ENCODE results near the gene STRIT1.

Gene STRIT1

DNA sequence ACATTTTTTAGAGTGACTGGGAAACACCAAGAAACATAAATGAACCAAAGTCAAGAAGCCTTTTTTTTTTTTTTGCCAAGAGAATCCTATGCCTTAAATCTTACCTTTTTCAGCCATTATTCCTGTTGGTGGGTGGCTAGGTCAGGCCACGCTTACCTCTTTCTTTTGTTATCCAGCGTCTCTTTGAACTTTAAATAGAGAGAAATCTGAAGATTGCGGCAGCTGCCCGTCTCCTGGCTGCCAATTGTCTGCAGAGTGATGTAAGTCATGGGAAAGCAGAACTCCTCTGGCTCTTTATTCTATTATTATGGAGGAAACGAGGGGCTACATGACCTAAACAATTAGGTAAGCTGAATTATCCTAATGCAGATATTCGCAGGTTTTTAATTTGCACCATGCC is at the start of gene STRIT1:
STRIT1 (minus strand) TSS at position 168 of the 400 bp plus-strand sequence.
- DNase-seq: no peak

DNA sequence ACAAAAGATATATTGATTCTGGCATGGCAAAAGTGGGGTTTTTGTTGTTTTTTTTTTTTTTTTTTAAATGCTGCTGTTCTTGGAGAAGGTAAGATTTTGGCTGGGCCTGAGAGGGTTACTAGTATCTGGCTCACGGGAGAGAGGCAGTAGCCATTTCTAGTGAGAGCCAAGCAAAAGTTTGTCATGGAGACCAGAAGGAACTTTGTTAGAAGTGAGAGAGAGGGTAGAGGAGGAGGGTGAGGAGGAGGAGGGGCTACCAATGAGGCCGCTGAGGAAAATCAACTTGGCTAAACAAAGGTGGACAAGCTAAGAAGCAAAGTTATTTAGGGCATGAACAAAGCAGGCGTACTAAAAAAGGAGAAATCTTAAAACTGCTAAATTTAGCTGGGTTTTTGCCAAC is 48.9 kb upstream of the STRIT1 start:
- no peak for DNase-seq

DNA sequence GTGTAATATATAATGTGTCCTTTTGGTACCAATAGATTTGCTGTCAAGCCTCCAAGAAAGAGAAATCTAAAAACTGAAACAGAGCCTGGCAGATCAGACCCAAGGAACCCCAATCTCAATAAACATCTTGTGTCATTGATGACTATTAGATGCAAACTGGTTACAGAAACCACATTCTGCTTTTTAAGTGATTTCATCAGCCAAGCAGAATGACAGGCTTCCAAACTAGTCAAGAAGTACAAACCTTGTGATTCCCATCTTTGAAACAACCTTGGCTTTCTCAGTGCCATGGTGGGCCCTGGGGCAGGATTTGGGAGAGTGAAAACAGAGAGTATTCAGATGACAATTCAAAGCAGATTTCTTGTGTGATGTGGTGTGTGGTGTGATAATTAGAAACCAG is 45.6 kb upstream of the STRIT1 start:
- no peak for DNase-seq

DNA sequence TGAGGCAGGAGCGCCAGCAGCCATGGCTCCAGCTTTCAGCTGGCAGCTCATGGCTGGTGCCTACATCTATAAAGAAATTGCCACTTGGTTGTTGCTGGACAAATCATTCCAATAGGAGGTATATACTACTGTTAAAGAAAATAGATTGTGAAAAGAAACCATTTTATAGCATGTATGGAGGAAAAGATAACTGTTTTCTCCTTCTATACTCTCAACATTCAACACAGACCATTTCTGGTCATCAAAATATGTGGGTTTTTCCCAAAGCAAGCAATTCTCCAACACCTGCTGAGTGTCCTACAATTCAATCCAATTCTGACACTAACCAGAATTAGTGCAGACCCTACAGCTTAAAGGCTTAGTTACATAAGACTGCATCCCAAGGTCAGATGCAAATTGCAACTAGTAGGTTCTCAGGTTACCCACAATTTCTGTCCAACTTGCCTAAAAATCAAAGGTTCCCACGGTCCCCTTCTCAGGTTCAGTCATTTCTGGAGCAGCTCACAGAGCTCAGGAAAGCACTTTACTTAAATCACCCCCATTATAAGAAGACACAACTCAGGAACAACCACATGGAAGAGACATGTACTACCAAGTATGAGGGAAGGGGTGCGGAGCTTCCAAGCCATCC is 42.4 kb upstream of the STRIT1 start:
- DNase-seq: no peak

DNA sequence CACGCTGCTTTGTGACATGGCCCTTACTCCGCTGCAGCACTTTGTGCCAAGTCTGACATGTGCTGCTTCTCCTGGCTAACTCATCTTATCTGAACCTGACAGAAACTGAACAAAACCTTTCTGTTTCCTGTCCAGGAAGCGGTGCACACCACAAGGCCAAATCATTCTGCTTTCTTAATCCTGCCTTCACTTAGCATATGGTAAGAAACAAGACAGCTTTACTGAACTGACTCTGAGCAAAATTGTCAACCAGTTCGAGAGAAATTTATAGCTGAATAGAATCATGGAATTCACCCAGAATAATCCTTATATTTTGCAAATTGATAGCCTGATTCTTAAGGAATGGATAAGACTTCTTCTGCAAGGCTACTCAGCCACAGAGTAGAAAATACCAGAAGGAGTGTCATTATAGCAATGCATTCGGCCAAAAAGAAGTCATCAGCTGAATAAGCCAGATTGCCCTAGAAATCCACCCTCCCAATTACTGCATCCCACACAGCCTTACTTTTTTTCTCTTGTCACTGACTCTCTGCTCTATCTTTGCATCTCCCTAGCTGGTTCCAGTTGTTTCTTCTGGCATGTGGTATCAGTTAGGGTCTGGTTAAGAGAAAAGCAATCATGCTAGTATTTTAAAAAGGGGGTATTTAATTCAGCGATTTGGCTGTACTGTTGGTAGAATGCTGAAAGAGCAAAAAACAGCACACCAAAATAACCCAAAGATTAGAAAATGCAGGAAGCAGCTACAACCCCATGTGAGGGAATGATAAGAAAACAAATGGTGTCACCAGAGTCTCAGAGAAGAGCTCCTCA is 41.6 kb upstream of the STRIT1 start:
- no peak for DNase-seq

DNA sequence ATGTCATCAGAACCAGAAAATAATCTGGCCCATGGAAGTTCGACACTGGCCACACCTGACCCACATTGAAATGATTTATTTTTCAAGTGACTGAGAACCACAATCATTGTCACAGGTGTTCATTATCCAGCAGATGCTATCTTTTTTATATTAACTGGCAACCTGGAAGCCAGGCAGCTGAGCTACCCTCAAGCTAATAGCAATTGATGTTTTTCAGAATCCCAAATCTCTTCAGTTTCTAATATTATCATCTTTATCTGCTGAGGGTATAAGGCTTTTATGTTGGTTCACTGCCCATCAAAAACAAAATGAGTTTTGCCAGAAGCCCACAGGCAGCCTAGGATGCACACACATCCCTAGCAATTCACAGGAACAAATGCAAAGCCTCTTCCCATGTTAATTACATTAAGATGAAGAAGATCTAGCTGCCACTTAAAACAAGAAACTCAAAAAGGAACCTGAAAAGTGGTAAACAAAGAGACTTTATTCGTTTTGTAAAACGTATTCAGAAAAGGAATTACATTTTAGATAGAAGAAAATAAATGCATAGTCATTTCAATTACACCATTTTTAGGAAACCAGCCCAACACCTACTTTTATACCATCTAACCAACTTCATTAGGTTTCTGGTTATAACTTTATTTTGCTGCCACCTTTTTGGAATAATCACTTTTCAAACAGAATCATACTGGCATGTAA is 40.9 kb upstream of the STRIT1 start:
- no peak for DNase-seq

DNA sequence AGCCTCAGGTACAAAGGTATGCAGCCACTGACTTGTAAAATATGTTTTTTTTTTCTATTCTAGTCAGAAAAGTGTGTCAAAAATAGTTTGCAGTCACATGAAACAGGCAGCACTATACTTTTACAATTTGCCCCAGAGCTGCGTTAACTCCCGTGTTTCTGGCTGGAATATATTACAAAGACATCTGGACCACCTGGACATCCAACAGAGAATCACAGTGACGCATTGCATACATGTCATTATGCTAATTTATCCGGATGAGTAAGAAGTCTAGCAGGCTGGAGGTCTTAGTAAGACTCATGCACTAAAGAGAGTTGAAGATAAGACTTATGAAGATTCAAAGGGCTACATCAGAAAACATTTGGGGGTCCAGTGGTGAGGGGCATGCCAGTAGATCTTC is 39.2 kb upstream of the STRIT1 start:
- no peak for DNase-seq

DNA sequence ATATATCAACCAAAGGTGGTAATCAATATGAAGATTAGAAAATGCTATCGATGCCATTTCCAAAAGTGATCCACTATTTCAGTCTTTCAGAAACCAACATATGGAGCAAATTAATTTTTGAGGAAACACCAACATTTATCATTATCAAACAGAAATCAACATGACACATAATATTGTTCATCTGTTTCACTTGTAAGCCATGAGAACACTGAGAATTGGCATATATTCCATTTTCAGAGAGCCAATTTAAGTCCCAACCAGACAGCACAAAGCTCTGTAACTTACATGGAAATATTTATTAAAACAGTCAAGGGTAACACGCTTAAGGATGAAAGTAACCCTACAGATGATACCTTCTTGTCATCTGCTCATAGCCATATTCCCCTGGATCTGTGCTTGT is 37.6 kb upstream of the STRIT1 start:
- DNase-seq: no peak

DNA sequence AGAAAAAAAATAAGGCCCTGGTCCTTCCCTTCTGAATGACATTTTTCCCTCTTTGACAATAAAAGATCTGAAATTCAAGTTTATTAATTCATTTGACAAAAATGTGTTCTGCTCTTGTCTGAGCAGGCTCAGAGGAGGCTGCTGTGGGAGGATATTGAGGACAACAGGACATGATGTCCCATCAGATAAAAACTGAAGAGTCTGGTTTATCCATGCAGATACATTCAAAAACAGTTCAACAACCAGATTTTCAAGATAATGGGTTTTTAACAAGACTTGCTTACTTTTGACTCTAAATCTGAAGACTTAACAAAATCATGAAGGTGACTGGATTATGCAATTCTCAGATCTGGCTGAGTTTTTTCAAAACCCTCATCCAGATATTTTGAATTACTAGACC is 36.9 kb upstream of the STRIT1 start:
- no peak for DNase-seq

DNA sequence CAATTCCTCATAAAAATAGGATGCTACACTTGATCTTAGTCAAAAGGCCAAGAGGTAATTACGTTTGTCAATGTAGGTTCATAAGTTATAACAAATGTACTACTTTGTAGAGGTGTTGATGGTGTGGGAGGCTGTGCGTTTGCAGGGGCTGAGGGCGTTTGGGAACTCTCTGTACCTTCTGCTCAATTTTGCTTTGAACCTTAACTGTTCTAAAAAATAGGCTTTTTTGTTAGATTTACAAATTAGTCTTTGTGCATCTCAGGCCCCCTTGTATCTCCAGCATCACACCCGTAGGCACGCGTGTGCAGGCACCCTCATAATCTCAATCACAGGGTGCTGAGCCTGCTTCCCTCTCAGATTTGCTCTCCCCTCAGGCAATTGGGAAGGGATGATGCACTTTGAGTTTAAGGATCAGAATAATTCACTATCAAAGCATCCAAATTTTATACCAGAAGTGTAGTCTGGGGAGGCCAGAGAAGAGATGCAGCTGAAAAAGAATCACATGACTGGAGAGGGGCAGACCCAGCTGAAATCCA is 36.1 kb upstream of the STRIT1 start:
- no peak for DNase-seq

DNA sequence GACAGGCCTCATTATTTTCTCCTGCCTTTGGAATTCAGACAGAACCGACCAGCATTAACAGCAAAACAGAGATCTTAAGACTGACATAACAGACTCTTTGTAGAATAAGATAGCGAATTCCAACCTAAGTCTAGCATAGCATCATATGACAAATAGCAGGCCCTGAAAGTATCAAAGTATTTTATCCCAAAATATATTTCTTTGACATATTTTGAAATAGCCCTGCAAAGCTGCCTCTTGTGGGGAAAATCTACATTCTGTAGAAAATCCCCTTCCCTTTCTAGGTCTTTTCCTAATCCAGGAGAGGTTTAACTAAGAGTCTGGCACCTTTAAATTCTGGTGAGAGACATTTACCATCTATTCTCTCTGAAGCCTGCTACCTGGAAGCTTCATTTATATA is 34.4 kb upstream of the STRIT1 start:
- no peak for DNase-seq

DNA sequence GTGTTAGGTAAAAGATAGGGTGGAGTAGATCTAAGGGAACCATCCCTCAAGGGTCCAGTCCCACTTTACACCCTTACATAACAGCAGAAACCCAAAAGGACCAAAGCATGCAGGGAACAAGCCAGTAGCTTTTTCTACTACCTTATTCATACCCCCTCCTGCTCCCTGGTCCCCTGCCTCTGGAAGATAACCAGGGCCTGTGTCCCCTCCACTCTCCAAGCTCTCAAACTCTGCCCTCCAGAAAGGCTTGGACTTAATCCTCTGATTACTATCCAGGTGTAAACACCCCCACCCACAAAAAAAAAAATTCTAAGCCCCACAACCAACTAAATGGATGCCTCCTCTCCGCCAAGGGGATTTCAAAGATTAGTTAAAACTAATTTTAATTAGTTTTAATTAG is 33.9 kb upstream of the STRIT1 start:
- no peak for DNase-seq

DNA sequence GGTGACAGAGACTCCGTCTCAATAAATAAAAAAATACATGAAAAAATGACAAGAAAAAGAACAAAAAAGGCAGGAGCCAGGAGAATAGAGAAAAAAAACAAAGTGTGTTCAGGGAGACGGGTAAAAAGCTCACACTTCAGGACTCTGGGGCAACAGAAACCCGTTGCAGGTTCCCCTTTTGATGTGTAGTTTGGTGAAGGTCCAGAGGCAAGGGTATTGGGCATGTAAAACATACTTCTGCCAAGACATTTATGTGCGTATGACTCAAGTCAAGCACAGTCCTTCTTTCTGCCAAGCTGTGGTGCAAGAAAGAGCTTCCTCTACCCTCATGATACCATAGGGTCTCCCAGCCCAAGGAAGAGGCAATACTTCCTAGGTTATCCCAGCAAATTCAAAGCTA is 33.4 kb upstream of the STRIT1 start:
- no peak for DNase-seq

DNA sequence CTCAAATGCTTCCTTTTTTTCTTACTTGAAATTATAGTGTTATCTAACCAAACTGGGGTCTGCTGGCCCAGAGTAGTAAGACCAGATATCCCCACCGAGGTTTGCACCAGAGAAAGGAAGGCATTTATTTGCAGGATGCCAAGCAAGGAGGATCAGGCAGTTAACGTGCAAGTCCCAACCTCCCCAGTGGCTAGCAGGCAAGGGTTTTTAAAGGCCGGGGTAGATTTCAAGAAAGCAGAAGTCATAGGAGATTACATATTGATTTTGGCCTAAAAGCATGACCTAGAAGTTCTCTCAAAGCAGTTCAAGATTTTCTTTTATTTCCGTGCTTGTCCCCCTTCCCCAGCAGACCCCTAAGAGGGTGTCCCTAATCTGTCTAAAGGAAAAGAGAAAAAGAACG is 32.8 kb upstream of the STRIT1 start:
- no peak for DNase-seq

DNA sequence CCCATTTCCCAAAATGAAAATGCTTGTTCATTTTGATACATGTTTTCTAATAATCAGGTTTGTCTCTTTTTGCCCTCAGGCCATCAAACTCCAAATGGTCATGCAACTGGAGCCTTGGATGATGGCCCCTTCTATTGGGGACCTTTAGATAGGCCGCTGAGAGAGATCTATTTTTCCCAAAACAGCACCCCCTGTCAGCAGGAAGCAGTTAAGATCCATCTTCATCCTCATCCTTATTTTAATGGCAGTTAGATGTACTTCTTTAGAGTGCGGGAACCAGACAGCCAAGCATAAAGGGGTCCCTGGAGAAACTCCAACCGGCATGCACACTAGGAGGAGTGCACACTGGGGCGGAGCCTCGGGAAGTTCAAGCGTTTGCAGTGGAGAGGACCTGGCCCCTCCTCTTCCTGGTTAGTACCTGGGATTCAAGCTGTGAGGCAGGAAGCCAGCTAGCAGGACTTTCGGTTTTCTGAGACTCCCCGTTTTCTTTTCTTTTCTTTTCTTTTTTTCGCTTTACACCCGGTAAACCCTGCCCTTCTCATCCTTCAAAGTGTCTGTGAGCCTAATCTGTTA is 31.9 kb upstream of the STRIT1 start:
- DNase-seq: no peak

DNA sequence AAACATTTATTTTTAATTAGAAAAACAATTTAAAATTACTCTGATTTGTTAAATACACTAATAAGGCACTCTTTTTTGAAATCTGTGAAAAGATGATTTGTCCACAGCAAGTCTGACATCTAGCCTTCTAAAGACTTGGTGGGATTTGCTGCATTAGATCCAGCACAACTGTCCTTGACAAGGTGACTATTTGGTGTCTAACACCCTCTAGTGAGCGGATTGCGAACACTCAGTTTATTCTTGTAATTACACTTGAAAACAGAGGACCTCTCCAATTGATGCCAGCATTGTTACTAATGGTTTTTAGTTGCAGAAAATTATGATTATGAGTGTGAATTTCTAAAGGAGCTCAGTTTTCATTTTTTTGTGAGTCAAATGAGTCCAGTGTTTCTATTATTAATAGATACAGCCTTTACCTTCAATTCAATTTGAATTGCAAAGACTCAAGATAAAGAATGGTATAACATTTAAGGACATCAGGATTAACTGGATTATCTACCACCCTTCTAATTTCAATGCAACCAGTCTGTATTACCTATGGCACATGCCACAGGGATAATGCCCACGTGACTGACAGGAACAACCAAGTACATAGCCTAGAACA is 29.7 kb upstream of the STRIT1 start:
- DNase-seq: no peak

DNA sequence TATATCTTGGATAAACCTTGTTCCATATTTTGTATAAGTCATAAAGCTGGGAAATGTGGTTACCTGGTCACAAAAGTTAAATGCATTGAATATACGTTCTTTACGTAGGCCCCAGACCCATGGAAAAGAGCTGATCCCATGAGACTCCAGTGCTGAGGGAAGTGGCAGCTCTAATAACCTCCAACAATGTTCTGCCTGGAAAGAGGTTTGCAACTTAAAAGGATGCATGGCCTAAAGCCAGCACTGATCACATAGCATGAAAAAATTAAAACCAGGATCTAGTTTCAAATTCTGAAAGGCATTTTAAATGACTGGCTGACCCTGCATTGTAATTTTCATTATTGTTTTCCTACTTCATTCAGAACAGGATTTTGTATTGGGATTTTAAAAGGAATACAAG is 27.9 kb upstream of the STRIT1 start:
- DNase-seq: no peak

DNA sequence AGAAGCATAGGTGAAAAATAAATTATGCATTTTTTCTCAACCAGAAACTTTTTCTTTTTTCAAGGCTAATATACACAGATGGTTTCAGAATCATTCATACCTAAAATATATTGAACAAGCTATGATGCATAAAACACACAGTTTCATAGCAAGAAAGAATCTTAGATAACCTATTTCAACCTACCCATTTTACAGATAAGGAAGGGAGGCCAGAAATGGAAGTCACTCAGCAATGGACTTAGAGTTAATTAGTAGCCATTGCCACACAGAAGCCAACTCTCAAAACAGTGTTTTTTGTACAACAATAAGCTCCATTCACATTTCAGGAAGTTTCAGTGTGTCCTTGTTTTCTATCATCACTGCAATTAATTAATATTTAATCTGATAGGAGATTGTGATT is 27.5 kb upstream of the STRIT1 start:
- no peak for DNase-seq

DNA sequence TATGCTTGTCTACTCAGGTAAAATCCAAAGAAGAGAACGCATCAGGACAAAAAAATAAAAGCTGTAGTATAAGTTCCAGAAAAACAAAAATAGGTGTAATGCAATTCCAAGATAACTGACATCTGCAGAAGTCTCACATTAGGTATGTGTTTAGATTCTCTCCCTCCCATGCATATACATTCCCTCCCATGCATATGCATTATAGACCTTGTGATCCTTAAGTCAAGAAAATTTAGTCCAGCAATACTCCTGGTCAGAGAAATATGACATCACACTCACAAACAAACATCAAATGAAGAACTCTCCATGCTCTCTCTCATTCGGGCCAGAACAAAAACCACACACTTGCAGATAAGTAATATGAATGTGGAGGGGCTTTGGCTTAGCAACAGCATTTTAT is 25.3 kb upstream of the STRIT1 start:
- DNase-seq: no peak

DNA sequence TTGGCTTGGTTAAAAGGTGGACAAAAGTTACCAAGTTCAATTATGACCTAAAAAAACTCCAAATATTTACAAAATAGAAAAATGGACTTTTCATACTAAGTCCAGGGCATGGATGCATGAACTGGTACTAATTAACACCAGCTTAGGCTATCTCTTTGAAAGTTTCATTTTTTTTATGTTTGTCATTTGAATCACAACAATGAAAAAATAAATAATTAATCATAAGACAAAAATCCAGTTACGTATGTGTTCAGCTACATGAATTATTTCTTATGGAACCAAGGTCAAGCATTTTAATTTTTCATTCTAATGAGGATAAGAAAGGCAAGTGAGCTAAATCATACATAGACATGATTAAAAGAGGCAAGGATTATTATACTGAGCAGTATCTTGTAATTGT is 23.7 kb upstream of the STRIT1 start:
- no peak for DNase-seq

DNA sequence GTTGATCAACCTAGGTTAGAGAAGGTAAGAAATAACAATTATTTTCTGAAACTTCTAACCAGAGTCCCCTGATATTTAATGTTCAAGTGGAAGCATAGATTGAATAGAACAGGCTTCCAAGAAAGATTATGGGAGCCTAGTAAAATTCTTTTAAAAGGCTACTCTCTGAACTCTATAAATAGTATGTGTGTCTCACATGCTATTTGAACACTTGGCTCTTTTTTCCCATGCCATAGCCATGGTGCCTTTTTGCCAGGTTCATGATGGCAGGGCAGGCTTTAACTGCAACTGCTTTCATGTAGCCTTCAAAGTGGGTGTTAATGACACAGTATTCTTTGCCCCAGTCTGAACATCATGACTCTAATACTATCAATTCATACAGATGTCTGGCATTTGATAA is 22.9 kb upstream of the STRIT1 start:
- no peak for DNase-seq

DNA sequence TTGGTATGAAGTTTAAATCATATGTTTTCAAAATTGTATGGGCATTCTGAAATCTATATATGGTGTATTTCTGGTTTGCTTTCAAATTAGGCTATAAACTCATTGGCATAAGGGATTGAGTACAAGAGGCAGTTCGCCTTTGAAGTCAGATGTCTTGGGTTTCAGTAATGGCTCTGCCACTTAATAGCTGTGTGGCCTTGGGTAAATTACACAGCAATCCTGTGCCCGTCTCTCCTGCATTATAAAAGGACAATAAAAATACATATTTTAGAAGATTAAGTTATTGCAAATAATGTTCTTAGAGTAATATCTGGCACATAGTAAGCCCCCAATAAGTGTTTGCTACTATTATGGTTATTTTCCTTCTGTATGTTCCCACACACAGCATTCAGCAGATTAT is 20.4 kb upstream of the STRIT1 start:
- no peak for DNase-seq

DNA sequence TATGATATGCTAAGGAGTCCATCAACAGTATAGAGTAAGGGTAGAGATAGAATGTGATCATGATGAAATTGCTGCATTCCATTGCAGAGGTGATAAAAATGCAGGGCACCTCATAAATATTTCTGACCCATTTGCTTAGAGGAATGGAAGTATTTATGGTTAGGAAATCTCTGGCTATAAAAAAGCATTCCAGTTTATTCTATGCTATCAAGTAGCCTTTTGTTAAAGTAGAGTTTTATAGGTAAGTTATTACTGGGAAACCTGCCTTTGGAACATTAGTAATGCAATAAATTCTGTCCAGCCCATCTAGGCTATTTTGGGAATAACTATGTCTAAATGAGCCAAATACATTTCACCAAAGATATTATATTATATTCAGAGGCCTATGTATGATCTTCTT is 19.8 kb upstream of the STRIT1 start:
- no peak for DNase-seq
